ENCODE measurements around the gene SLC15A1. TPM values are rescaled to one million over a fixed set of nuclear protein-coding genes. Genes with fewer than 3 reads are reported as not detected.

Gene SLC15A1
- total and polyA plus RNA-seq, 2 donors (not counting 1 experiment from before 2014, with no cell fraction given), result not detected

DNA sequence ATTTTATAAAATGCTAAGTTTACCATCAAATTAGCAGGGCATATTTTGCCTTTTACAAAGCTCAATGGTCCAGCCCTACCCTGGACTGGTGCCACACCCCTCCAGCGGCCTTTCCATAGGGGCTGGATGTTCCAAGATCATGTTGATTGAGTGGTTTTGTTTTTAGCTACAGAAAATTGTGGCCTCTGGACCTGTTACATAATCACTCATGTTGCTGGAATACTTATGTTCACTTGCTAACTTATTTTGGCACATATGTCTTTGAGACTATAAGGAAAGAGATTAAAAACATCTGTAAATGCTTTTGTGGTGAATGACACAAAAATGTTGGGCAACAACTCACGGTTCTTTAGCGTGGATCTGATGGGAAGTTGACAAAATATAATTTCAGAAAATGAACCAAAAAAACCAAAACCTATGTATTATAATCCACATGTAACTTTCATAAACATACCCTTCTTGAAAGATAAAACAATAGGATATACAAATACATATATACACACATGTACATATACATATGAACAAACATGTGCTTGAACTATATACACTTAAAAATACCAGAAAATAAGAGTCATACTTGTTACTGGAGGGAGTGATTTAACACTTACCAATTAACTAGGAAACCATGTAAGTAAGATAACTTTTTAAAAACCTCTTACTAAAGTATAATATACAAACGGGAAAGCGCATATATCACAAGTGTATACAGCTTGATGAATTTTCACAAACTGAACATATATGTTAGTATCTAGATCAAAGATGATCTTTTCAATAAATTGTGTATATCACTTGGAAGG lies 46.6 kb upstream of the SLC15A1 start:
- no peak overlapping the region for H3K4me3 Mint-ChIP-seq
- H3K9me3 ChIP-seq (ENCODE audit: control extremely low read depth in 1 of 3, control insufficient read depth in 2 of 3, insufficient read depth in 1 of 3, low read length in 2 of 3), result no peaks in the 10 kb centered on the region
- H3K27me3 ChIP-seq (replicated peaks in 1 of 4; ENCODE audit: control extremely low read depth in 1 of 4, control insufficient read depth in 3 of 4, insufficient read depth in 4 of 4, low read length in 3 of 4), result no peaks in the 10 kb centered on the region
- H3K27ac ChIP-seq (ENCODE audit: low read length in 2 of 2), result no peak overlapping the region
- H3K4me3 ChIP-seq (ENCODE audit: control extremely low read depth in 1 of 5, extremely low read depth in 1 of 5, insufficient read depth in 1 of 5, low read depth in 2 of 5, low read length in 4 of 5), result no peak overlapping the region
- H3K4me2 ChIP-seq (replicated peaks; ENCODE audit: low read depth, low read length, poor library complexity, severe bottlenecking), result no peak overlapping the region
- intact Hi-C loops (cut with micrococcal nuclease), result no loop called here
- H4K20me1 ChIP-seq (ENCODE audit: control insufficient read depth, insufficient read depth, low read length, poor library complexity, severe bottlenecking), result no peaks in the 10 kb centered on the region
- H3K9me3 Mint-ChIP-seq (ENCODE audit: insufficient read depth), result no peaks in the 10 kb centered on the region
- H3K4me1 Mint-ChIP-seq, result no peaks in the 10 kb centered on the region
- H3K4me1 ChIP-seq (ENCODE audit: control insufficient read depth in 2 of 2, insufficient read depth in 2 of 2, low read length in 2 of 2), result no peaks in the 10 kb centered on the region
- ChIA-PET POLR2A (no interaction called here), CTCF (no interaction called here)
- H3K36me3 ChIP-seq (replicated peaks in 1 of 2; ENCODE audit: control extremely low read depth in 1 of 2, control insufficient read depth in 1 of 2, extremely low read depth in 1 of 2, insufficient read depth in 2 of 2, low read length in 1 of 2), result peaks cover 0 to 18% of the 10 kb centered on the region in 2 experiments
- H2AFZ ChIP-seq (ENCODE audit: insufficient read depth, low read depth, low read length, poor library complexity, severe bottlenecking), result no peak overlapping the region
- H3K27ac Mint-ChIP-seq, result no peak overlapping the region
- ATAC-seq (ENCODE audit: low read depth) (no peak), DNase-seq (no peak)
- no peak overlapping the region for H3K9ac ChIP-seq (ENCODE audit: low read length)
- WGBS (ENCODE audit: insufficient coverage), result 100% methylated on average over 1 of the region's 5 CpGs
- H3K79me2 ChIP-seq (ENCODE audit: control insufficient read depth, insufficient read depth, low read length), result no peaks in the 10 kb centered on the region
- no peaks in the 10 kb centered on the region for H3K27me3 Mint-ChIP-seq
- no peak for TF ChIP-seq EZH2 (IDR thresholded peaks at IDR 0.05; ENCODE audit: borderline replicate concordance, insufficient read depth, low read depth, low read length, poor library complexity, severe bottlenecking)
- TF ChIP-seq CTCF (IDR thresholded peaks at IDR 0.05), result no peak

DNA sequence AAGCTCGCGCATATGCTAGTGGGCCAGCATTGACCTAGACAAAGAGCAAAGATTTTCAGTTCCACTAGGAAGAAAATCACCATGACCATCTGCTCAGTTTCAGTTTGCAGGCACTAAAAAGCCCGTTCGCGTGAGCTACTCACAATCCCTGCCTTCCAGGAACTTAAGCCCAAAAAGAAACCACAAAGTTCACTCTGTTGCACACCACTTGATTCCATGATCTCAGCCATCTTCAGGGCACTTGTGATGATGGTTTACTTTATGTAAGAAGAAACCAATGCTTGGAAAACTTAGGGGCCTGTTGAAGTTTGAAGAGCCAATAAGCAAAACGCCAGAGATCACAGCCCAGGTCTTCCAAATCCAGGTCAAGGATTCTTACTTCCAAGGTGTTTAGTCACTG lies 45.0 kb upstream of the SLC15A1 start:
- Mint-ChIP-seq H3K27me3 (no peaks in the 10 kb centered on the region), H3K27ac (no peak overlapping the region), H3K9me3 (ENCODE audit: insufficient read depth) (no peaks in the 10 kb centered on the region), H3K4me1 (no peaks in the 10 kb centered on the region), H3K4me3 (no peak overlapping the region)
- H2AFZ ChIP-seq (ENCODE audit: insufficient read depth, low read depth, low read length, poor library complexity, severe bottlenecking), result no peak overlapping the region
- no peak for ATAC-seq (ENCODE audit: low read depth)
- no peak overlapping the region for H3K9ac ChIP-seq (ENCODE audit: low read length)
- TF ChIP-seq EZH2 (IDR thresholded peaks at IDR 0.05; ENCODE audit: borderline replicate concordance, insufficient read depth, low read depth, low read length, poor library complexity, severe bottlenecking), result no peak
- no peak for TF ChIP-seq CTCF (IDR thresholded peaks at IDR 0.05)
- H3K79me2 ChIP-seq (ENCODE audit: control insufficient read depth, insufficient read depth, low read length), result no peaks in the 10 kb centered on the region
- ChIA-PET CTCF (interaction anchor here (0.6 kb wide), 1 partner anchor 636 kb away, joined by 3 read pairs; no protein-coding TSS in a partner anchor), POLR2A (no interaction called here)
- no peaks in the 10 kb centered on the region for H3K27me3 ChIP-seq (replicated peaks in 1 of 4; ENCODE audit: control extremely low read depth in 1 of 4, control insufficient read depth in 3 of 4, insufficient read depth in 4 of 4, low read length in 3 of 4)
- no peaks in the 10 kb centered on the region for H4K20me1 ChIP-seq (ENCODE audit: control insufficient read depth, insufficient read depth, low read length, poor library complexity, severe bottlenecking)
- no peaks in the 10 kb centered on the region for H3K4me1 ChIP-seq (ENCODE audit: control insufficient read depth in 2 of 2, insufficient read depth in 2 of 2, low read length in 2 of 2)
- H3K4me2 ChIP-seq (replicated peaks; ENCODE audit: low read depth, low read length, poor library complexity, severe bottlenecking), result no peak overlapping the region
- no peak overlapping the region for H3K4me3 ChIP-seq (ENCODE audit: control extremely low read depth in 1 of 5, extremely low read depth in 1 of 5, insufficient read depth in 1 of 5, low read depth in 2 of 5, low read length in 4 of 5)
- intact Hi-C loops (cut with micrococcal nuclease), result no loop called here
- no peak for DNase-seq
- H3K27ac ChIP-seq (ENCODE audit: low read length in 2 of 2), result no peak overlapping the region
- H3K9me3 ChIP-seq (ENCODE audit: control extremely low read depth in 1 of 3, control insufficient read depth in 2 of 3, insufficient read depth in 1 of 3, low read length in 2 of 3), result no peaks in the 10 kb centered on the region
- 89% methylated on average over 6 of the region's 6 CpGs for whole genome bisulfite sequencing (ENCODE audit: insufficient coverage)
- peaks cover 0 to 18% of the 10 kb centered on the region in 2 experiments for H3K36me3 ChIP-seq (replicated peaks in 1 of 2; ENCODE audit: control extremely low read depth in 1 of 2, control insufficient read depth in 1 of 2, extremely low read depth in 1 of 2, insufficient read depth in 2 of 2, low read length in 1 of 2)

All from B cell (primary cell).